Activated T-cell treated with anti-CD3 and anti-CD28 coated beads, Interleukin-2, amount 50 U/mL, for 72 hours (primary cell): ENCODE results near the gene GLG1. TPM values are rescaled to one million over a fixed set of nuclear protein-coding genes. Genes with fewer than 3 reads are reported as not detected.
"Not testable (repeated sequence)": the region's sequence is repeated elsewhere in the genome, so short reads cannot be mapped to it uniquely, and the experiment has no call there.

Experiments used
- ATAC-seq, 2 donors: fragments of 150-1000 bp; cut with Tn5 transposase; replicated peaks in 1 of 2; 2 replicates each; pipeline ENCODE4 v1.10.0; 2021; ENCODE audit warnings: moderate library complexity in 2 of 2, mild to moderate bottlenecking in 1 of 2
- DNase-seq, 2 donors: peaks; one replicate each; pipeline ENCODE4 v3.0.0; 2021 to 2022; ENCODE audit warnings: mixed read lengths in 1 of 2
- H3K27ac Mint-ChIP-seq: one replicate; pipeline ENCODE4 v1.8.0; 2022; ENCODE audit warnings: mild to moderate bottlenecking, moderate library complexity, mixed read lengths
- H3K27me3 Mint-ChIP-seq: one replicate; pipeline ENCODE4 v1.8.0; 2022; ENCODE audit warnings: low read depth, mixed read lengths
- H3K36me3 Mint-ChIP-seq, 2 donors: one replicate each; pipeline ENCODE4 v1.8.0; 2022; ENCODE audit warnings: mixed read lengths in 2 of 2, mild to moderate bottlenecking in 1 of 2; ENCODE audit not compliant: insufficient read depth in 2 of 2
- H3K4me1 Mint-ChIP-seq: one replicate; pipeline ENCODE4 v1.8.0; 2022; ENCODE audit warnings: low read depth, mixed read lengths
- H3K4me3 Mint-ChIP-seq, 2 donors: one replicate each; pipeline ENCODE4 v1.8.0; 2022; ENCODE audit warnings: mild to moderate bottlenecking in 2 of 2, mixed read lengths in 2 of 2, moderate library complexity in 2 of 2
- H3K9me3 Mint-ChIP-seq, 2 donors: one replicate each; pipeline ENCODE4 v1.8.0; 2022; ENCODE audit warnings: mixed read lengths in 2 of 2
- total RNA-seq, 2 donors: library from RNA; stranded (reverse); gene quantifications; one replicate each; pipeline ENCODE4 v1.2.3, GENCODE V29; 2022

Gene GLG1
- total RNA-seq = 10 to 100 TPM; 67.4 to 72.3 TPM

DNA sequence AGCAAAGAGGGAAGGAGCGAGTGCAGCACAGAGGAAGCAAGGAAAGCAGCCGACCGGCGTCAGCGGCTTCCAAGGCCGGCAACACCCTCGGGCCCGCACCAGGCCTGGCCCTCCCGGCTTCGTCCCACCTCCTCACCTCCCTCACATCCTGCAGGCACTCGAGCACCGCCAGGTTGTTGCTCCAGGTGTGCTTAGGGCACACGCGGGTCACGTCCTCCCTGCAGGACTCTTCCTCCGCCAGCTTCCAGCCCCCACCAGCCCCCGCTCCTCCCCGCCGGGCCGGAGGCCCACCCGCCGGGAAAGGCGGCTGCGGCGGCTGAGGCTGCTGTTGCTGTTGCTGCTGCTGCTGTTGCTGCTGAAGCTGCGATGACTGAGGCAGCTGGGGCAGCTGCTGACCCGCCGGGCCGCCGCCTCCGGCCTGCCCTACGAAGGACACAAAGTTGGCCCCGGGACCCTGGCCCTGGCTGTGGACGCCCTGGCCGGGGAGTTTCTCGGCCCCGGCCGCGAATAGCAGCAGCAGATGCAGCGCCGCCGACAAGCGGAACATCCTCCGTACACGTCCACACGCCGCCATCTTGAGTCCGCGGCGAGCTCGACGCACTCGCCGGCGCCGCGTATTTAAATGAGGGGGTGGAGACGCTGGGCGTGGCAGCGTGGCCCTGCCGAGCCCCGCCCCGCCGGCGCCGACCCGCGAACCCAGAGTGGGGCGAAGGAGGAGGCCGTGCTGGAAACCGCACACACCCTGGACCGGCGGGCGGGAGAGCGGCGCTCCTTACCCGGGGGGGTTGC is at the start of gene GLG1:
TSS of gene GLG1 (minus strand) at position 594 of the 789 bp plus-strand sequence. CDS start at position 574, 20 bp downstream.
- Mint-ChIP-seq H3K4me3 (peak within 1 kb of the TSS; percentile 97 to 98), H3K27me3 (no peaks in the 10 kb centered on the region), H3K4me1 (peaks cover 66% of the 10 kb centered on the region), H3K36me3 (peaks cover 4% of the 10 kb centered on the region in 2 donors), H3K9me3 (no peaks in the 10 kb centered on the region), H3K27ac (peak within 1 kb of the TSS; percentile 96)
- ATAC-seq (peak; percentile 93 to 94), DNase-seq (peak; percentile 94)

- Mint-ChIP-seq H3K9me3 (no peaks in the 10 kb centered on the region), H3K4me1 (peaks cover 57% of the 10 kb centered on the region), H3K27me3 (no peaks in the 10 kb centered on the region), H3K36me3 (peaks cover 11 to 45% of the 10 kb centered on the region in 2 donors), H3K4me3 (no peak overlapping the region), H3K27ac (no peak overlapping the region)
- ATAC-seq (no peak), DNase-seq (no peak)
These were observed 47.7 kb upstream of the GLG1 start for GRCh38 chr16:74654536-74655050.

GRCh38 chr16:74652883-74653282 is 46.0 kb upstream of the GLG1 start:
- not testable (repeated sequence) for DNase-seq, H3K27me3 Mint-ChIP-seq, H3K9me3 Mint-ChIP-seq, ATAC-seq, H3K4me3 Mint-ChIP-seq
- Mint-ChIP-seq H3K27ac (peak overlapping the region; percentile 57), H3K36me3 (peaks cover 10 to 39% of the 10 kb centered on the region in 2 donors), H3K4me1 (peaks cover 44% of the 10 kb centered on the region)

- DNase-seq = no peak
- H3K27ac Mint-ChIP-seq = no peak overlapping the region
- H3K4me3 Mint-ChIP-seq = no peak overlapping the region
- H3K27me3 Mint-ChIP-seq = no peaks in the 10 kb centered on the region
- ATAC-seq = no peak
- peaks cover 10 to 40% of the 10 kb centered on the region in 2 donors for H3K36me3 Mint-ChIP-seq
- H3K4me1 Mint-ChIP-seq = peaks cover 44% of the 10 kb centered on the region
- H3K9me3 Mint-ChIP-seq = no peaks in the 10 kb centered on the region
These were observed 45.3 kb upstream of the GLG1 start for GRCh38 chr16:74652249-74652648.

GRCh38 chr16:74651841-74652240 is 44.9 kb upstream of the GLG1 start:
- Mint-ChIP-seq H3K4me3 (no peak overlapping the region), H3K36me3 (peaks cover 10 to 42% of the 10 kb centered on the region in 2 donors), H3K4me1 (peaks cover 41% of the 10 kb centered on the region), H3K27ac (no peak overlapping the region), H3K27me3 (no peaks in the 10 kb centered on the region), H3K9me3 (no peaks in the 10 kb centered on the region)
- no peak for ATAC-seq
- no peak for DNase-seq

DNA sequence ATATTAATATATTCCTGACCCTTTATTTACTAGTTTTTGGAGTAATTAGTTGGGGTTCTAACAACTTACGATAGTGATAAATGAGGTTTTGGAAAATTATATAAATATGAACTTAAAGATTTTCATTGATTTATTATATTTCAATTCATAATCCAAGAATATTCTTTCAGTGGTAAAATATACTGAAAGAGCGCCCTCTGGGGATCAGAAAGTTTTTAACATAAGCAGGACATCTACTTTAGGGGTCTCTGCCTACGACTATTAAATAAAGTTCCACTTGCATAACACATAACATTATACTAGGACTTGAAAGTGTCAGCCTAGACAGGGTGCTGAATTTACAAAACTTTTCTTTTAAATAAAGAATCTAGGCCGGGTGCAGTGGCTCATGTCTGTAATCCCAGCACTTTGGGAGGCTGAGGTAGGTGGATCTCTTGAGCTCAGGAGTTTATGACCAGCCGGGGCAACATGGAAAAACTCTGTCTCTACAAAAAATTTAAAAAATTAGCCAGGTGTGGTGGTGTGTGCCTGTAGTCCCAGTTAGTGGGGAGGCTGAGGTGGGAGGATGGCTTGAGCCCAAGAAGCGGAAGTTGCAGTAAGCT is 44.2 kb upstream of the GLG1 start:
- H3K36me3 Mint-ChIP-seq = peaks cover 11 to 46% of the 10 kb centered on the region in 2 donors
- DNase-seq (no peak), ATAC-seq (no peak)
- H3K27ac Mint-ChIP-seq = no peak overlapping the region
- peaks cover 33% of the 10 kb centered on the region for H3K4me1 Mint-ChIP-seq
- H3K4me3 Mint-ChIP-seq = no peak overlapping the region
- H3K9me3 Mint-ChIP-seq = no peaks in the 10 kb centered on the region
- no peaks in the 10 kb centered on the region for H3K27me3 Mint-ChIP-seq

DNA sequence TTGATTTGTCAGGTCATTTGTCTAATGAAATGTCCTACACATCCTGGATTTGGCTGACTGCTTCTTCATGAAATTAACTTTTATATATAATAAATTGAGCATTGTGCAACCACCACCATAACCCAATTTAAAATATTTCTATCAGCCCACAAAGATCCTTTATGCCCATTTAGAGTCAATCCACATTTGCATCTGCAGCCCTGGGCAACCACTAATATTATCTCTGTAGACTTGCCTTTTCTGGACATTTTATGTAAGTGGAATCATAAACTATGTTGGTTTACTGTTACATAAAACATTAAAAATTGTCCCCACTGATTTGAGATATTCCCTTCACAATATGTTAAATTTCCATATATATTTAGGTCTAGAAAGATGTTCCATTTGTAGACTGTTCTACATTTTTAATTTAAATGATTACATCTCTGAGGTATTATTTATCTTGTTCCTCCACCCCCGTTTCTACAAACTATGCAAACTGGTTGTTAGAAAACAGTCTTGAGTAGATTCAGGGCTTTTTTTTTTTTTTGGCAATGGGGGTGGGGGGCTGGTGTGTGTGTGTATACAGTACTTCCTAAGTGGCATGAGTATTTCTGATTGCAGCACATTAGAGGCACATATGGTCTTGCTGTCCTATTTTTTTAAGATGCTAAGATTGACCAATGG is 43.1 kb upstream of the GLG1 start:
- Mint-ChIP-seq H3K9me3 (no peaks in the 10 kb centered on the region), H3K36me3 (peaks cover 11 to 45% of the 10 kb centered on the region in 2 donors), H3K4me1 (peaks cover 26% of the 10 kb centered on the region), H3K27me3 (no peaks in the 10 kb centered on the region), H3K4me3 (no peak overlapping the region), H3K27ac (no peak overlapping the region)
- no peak for ATAC-seq
- DNase-seq = no peak

DNA sequence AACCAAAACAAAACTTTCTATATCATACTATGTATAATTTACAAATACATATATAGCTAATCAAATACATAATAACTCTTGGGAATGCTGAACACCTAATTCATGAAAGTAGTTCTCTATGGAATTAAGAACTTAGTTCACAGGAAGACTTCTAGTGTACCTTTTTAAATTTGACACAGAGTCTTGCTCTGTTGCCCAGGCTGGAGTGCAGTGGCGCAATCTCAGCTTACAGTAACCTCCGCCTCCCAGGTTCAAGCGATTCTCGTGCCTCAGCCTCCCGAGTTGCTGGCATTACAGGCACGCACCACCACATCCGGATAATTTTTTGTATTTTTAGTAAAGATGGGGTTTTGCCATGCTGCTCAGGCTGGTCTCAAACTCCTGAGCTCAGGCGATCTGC is 35.1 kb upstream of the GLG1 start:
- no peak overlapping the region for H3K27ac Mint-ChIP-seq
- no peaks in the 10 kb centered on the region for H3K9me3 Mint-ChIP-seq
- no peak overlapping the region for H3K4me3 Mint-ChIP-seq
- no peaks in the 10 kb centered on the region for H3K27me3 Mint-ChIP-seq
- ATAC-seq (no peak), DNase-seq (no peak)
- H3K36me3 Mint-ChIP-seq = peaks cover 4 to 45% of the 10 kb centered on the region in 2 donors
- peaks cover 6% of the 10 kb centered on the region for H3K4me1 Mint-ChIP-seq

GRCh38 chr16:74637742-74638453 is 31.0 kb upstream of the GLG1 start:
- Mint-ChIP-seq H3K9me3 (no peaks in the 10 kb centered on the region), H3K36me3 (peaks cover 0 to 33% of the 10 kb centered on the region in 2 donors), H3K4me3 (no peak overlapping the region), H3K4me1 (peaks cover 6% of the 10 kb centered on the region), H3K27me3 (no peaks in the 10 kb centered on the region), H3K27ac (peak overlapping the region; percentile 47)
- ATAC-seq (no peak), DNase-seq (no peak)

DNA sequence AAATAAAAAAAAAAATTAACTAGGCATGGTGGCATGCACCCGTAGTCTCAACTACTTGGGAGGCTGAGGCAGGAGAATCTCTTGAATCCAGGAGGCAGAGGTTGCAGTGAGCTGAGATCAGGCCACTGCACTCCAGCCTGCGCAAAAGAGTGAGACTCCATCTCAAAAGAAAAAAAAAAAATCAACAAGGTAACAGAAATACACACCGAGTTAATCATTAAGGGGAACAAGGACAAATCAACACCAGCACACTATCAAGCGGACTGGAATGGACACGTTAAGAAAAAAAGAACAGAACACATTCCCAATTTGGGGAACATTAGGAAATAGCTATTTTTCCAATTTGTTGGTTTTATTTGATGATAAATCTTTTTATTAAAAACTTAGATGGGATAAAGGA is 28.4 kb upstream of the GLG1 start:
- Mint-ChIP-seq H3K27ac (no peak overlapping the region), H3K4me1 (peaks cover under 1% of the 10 kb centered on the region), H3K36me3 (peaks cover 3 to 27% of the 10 kb centered on the region in 2 donors), H3K27me3 (no peaks in the 10 kb centered on the region), H3K9me3 (no peaks in the 10 kb centered on the region), H3K4me3 (no peak overlapping the region)
- ATAC-seq (no peak), DNase-seq (no peak)

GRCh38 chr16:74633686-74634085 is 26.8 kb upstream of the GLG1 start:
- Mint-ChIP-seq H3K27me3 (no peaks in the 10 kb centered on the region), H3K9me3 (no peaks in the 10 kb centered on the region), H3K27ac (no peak overlapping the region), H3K36me3 (peaks cover 4 to 37% of the 10 kb centered on the region in 2 donors), H3K4me1 (peaks cover 17% of the 10 kb centered on the region), H3K4me3 (no peak overlapping the region)
- DNase-seq (no peak), ATAC-seq (no peak)

DNA sequence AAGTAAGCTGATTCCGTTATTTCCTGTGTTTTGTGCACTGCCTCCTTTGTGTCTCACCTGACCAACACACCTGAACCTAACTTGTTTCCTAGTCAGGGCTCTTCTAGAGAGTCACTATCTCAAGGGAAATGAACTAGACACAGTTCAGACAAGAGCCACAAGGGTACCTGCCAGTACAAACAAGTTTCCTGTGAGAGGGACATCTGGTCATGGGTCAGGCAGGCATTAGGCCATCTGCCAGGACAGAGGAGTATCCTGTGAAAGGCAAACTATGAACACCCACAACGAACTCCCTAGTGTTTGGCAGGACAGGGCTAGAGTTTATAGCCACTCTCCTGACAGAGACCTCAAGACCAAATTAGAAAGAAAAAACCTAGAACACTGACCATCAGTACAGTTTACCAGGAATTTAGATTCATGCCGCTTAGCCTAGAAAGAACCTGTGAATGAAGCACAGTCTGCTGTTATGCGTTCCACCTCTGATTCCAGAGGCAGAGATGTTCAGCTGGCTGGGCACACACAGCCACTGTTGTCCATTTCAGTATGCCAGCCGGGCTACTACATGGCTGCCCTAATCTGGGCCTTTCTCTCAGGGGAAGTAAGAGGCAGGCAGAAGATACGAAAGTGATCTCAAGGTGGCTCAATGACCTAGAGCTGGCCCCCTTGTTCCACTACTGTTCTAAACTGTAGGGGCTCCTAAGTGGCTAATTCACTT is 20.7 kb upstream of the GLG1 start:
- Mint-ChIP-seq H3K4me1 (peaks cover 62% of the 10 kb centered on the region), H3K36me3 (peaks cover 15 to 58% of the 10 kb centered on the region in 2 donors), H3K4me3 (peak overlapping the region; percentile 75 to 87), H3K27me3 (no peaks in the 10 kb centered on the region), H3K9me3 (no peaks in the 10 kb centered on the region), H3K27ac (peak overlapping the region; percentile 95)
- ATAC-seq (peak in 1 of 2 donors; percentile 4), DNase-seq (no peak)
